GM19324 (cell line): ENCODE data around the gene ABCA4.

Experiments
- ATAC-seq: cut with Tn5 transposase; IDR thresholded peaks from one replicate; pipeline ENCODE4 v1.9.1; 2021; ENCODE audit warnings: mild to moderate bottlenecking, moderate library complexity; ENCODE audit not compliant: unreplicated experiment, low FRiP score

ABCA4 gene

DNA sequence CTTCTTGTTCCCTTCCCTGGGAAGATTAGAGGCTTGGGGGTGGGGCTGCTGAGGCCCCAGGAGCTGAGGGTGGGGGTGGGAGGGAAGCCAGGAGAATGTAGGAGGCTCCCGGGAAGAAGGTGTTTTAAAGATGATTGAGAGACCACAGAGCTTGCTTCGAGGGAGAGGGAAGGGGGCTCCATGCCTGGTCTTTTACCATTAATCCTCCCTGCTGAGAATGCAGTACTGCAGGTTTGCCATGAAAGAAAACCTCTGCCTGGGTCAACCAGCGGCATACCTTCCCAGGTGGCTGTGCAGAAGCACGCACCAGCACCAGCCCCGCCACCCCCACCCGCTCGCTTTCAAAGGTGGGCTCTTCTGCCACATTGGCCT is 15.4 kb downstream of the ABCA4 start:
- ATAC-seq: no peak

- ATAC-seq: no peak
Measured at GRCh38 chr1:94104776-94105580, 16.0 kb downstream of the ABCA4 start.

DNA sequence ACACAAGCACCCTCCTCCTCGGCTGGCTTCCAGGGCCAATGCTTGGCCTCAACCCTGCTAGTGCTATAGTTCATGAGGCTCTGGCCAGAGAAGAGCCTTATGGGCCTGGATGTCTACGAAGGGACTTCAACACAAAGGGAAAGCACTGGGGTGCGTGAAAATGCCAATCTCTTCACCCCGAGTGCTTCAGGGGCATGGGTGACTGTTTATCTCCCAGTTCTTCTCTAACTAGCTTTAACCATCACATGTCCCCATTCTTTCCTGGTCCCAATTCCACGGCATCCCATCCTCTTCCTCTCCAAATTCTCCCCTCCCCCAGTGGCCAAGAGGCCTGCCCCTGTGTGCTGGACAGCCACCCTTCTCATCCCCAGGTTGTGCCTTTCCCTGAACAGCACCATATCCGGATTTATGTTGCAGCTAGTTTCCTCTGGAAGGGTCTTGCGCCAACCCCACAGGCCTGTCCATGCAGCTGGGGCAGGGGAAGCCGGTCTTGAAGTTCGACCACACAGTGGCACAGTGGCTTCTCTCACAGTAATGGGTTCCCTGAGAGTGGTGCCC is 16.7 kb downstream of the ABCA4 start:
- no peak for ATAC-seq

GRCh38 chr1:94103608-94104007 is 17.3 kb downstream of the ABCA4 start:
- ATAC-seq: no peak

- no peak for ATAC-seq
Measured at GRCh38 chr1:94101613-94102525, 19.1 kb downstream of the ABCA4 start.

DNA sequence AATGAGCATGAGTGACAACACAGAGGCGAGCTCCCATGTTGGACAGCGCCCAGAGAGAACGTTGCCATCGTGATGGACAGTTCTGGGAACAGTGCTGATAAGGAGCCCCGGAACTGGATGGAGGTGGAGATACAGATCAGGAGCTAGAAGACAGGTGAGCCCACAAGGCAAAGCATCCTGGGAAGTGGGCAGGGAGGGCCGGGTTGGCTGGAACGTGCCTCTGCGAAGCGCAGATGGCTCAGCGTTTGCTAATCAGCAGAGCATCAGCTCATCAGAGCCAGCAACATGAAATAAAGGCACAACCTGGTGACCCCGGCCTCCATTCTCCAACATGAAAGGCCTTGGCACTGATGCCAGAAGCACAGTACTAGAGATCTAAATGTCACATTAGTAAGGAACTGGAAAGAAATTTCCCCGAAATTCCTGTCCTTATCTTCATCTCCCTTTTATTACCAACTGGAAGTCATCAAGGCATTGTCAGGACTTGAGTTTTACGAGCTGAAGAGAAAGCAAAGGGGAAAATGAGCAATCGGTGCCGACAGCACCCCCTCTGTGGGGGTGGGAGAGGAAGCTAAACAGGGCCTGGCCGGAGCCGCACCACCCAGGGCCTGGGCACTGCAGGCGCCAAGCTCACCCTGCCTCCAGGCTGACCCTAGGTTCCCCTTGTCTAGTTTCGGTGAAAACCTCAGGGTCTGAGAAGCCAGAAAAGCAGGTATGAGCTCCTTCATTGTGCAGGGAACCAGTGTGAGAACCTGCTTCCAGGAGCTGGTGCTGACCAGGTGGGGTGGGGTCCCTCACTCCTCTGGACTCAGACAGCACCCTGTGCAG is 19.9 kb downstream of the ABCA4 start:
- ATAC-seq: no peak

DNA sequence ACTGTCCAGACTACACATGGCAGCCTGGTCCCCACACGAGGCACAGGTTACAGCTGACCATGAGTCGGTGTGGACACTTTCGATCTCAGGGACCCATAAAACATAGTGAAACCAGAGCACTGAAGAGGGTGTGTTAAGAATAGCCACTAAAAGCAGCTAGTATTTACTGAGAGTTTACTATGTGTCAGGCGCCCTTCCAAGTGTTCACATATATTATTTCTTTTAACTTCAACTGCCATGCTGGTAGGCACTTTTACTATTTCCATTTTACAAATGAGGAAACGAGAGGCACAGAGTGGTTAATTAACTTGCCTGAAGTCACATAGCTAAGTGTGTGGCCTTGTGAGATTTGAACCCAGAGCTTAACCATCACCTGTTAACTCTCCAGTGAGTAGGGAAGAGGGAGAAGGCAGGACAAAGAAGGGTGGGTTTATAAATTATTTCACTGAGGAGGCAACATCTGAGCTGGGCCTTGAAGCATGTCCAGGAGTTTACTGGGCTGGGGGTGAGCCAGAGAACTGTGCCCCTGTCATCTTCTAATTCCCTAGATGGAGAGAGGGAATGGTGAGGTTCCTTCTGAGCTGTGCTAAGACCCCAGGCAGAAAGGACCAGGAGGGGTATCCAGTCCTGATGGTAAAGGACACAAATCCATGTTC is 20.7 kb downstream of the ABCA4 start:
- no peak for ATAC-seq

DNA sequence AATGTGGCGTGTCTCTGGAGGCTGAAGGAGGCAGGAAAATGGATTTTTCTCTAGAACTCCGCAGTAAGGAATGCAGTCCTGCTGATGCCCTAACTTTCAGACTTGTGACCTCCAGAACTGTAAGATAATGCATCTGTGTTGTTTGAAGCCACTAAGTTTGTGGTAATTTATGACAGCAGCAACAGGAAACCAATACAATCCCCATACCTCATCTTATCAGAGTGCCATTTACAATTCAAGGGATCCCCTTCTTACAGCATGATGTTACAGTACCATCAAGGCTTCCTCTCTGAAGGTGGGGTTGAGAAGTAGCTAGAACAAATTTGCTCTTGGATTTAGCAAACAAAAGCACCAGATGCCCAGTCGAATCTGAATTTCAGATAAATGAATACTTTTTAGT is 21.6 kb downstream of the ABCA4 start:
- ATAC-seq: no peak

DNA sequence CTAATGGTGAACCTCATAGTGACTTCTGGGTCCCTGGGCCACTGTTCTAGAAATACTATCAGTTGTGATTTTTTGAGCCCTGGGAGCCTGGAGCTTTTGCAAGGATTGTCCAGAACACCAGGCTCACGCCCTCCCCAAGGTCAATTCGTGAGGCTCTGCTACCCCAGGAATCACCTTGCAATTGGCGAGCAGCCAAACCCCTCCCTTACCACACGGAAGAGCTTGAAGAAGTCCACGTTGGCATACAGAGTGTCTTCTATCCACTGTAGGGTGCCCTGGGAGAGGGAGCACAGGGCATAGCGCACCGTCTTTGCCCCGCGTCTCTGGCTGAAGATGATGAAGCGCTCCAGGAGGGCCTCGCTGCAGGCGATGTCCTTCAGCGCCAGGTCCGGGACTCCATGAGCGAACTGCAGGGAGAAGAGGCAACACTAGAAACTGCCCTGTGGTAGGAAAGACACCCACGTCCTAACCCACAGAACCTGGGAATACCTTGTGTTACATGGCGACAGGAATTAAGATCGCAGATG is 22.3 kb downstream of the ABCA4 start:
- ATAC-seq: no peak

DNA sequence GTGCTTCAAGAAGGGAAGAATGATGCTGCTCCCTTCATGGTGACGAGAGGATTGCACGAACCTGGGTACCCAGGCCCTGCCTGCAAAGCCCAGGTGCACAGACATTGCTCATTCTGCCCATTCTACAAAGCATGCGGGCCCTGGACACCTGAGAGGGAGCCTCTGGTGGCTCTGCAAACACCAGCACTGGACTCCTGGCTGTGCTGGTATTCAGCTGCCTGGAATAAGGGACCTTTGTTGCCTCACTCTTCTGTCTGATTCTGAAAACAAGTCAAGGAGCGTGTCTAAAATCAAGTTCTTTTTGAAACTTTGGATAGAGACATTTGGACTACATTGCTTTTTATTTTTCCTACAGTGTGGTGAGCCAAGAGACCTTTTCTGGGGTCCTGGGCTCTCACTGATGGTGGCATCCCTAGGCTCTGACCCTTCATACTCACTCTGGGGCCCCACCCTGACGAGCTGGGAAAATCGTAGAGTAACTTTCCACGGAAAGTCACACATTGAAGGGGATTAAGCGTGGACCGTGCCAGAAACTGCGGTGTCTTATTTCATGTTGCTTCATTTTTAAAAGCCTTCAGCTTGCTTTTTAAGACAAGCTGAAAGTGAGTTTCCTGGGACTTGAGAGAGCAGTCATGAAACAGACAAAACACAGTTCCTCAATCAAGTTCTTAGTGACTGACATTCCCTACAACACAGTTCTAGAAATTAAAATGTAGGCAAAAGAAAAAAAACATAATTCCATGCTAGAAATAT is 24.0 kb downstream of the ABCA4 start:
- no peak for ATAC-seq

DNA sequence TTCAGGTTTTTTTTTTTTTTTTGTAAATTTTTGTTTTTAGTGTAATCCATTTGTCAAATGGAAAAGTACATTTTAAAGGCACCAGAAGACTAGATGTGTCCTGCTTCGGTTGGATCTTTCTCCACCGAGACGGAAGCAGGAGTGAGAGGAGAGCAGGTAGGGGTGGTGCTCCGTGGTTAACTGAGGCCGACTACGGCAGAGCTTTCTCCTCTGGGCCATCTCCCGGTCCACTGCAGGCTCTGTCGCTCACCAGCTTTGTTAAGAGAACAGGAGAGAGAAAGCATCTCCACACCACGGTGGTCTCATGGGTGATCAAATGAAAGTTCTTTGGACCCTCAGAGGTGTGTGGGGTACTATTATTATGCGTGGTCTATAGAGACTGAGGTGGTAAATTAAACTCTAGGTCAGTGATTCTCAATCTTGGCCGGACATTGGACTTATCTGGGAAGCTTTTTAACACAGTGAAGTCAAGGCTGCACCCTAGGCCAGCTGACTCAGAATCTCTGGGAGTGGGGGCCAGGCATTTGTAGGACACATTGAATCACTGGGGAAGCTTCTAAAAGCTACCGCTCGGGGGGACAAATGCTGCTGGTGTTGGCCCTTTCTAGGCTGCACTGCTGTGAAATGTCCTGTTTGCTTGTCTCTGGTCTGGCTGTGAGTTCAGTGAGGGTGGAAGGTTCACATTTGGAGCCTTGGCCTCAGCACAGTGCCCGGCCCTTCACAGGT is 25.0 kb downstream of the ABCA4 start:
- no peak for ATAC-seq

DNA sequence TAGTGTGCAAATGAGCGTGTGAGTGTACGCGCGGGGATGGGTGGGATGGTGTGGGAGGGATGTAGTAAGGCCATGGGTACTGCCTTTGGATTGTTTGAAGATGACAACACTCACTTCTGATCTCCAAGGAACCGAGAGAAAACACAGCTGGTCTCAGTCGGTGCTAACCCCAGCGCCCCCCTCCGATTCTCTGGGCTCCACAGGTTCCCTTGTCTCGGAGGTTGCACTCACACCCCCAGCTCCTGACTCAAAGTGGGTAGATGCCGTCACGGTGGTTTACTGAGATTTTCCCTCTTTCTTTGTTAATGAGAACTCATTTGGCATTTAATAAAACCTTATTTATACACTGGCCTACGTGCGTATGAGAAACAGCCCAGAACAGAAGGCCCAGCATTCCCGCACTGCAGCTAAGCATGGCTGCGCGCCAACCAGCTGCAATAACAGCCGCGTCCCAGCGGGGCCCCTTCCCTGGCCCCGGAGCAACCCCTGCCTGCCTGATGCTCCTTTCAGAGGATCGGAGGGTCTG is 25.8 kb downstream of the ABCA4 start:
- no peak for ATAC-seq

GRCh38 chr1:94094469-94095111 is 26.4 kb downstream of the ABCA4 start:
- no peak for ATAC-seq

- ATAC-seq: no peak
Measured at GRCh38 chr1:94093996-94094395, 27.0 kb downstream of the ABCA4 start.

DNA sequence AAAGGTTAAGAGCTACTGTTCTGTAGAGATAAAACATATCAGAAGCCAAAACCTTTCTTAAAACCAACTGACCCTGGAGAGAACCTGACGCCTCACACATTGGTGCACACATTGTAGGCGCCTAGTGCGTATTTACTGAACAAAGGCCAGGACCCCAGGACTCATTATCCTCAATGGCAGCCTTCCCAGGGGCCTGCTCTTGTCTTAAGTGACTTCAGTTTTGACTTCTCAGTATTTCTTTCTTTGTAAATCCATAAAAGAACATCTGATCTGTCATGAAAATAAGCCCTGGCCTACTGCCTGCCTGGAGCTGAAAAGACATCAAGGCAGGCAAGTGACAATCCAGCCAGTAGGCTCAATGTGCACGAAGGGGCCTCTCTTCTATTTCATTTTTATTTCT is 27.6 kb downstream of the ABCA4 start:
- no peak for ATAC-seq

DNA sequence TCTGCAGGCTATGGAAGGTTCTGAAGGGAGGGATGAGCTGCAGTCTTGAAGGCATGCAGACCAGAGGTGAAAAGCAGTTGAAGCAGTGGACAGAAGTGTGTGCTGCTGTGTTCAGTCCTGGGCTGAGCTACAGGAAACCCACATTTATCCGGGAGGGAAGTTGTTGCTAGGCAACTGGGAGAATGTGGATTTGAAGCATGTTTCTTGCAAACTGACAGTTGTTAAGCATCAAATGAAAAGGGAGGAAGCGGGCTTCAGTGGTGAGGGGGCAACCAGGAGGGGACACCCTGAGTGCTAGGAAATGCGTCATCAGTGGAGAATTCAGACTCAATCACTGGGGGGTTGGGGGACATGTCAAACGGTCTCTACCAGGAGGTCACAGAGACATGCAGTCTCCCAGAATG is 28.7 kb downstream of the ABCA4 start:
- ATAC-seq: no peak

GRCh38 chr1:94090761-94091160 is 30.2 kb downstream of the ABCA4 start:
- no peak for ATAC-seq

GRCh38 chr1:94087193-94087592 is 33.8 kb downstream of the ABCA4 start:
- no peak for ATAC-seq
